Glomerular endothelial cell (primary cell): Measurements from ENCODE around the gene FAT2. TPM values are rescaled to one million over a fixed set of nuclear protein-coding genes. Genes with fewer than 3 reads are reported as not detected.
"Not testable (repeated sequence)": the region's sequence is repeated elsewhere in the genome, so short reads cannot be mapped to it uniquely, and the experiment has no call there.

Experiments used
- DNase-seq: peaks from one replicate; pipeline ENCODE4 v3.0.0-alpha.2; 2011; ENCODE audit warnings: low read depth, low spot score; ENCODE audit errors: extremely low read depth
- total RNA-seq: library from RNA; depleted of rRNA; stranded (reverse); fragments of >200 nt; gene quantifications from 2 replicates; pipeline ENCODE4 v1.2.3, GENCODE V29; 2015

FAT2 gene
- total RNA-seq, 1 donor from 2014 or later, result 0.06 TPM

GRCh38 chr5:151615431-151615830 is 24.3 kb upstream of the FAT2 start:
- no peak for DNase-seq

- no peak for DNase-seq
These were observed 23.4 kb upstream of the FAT2 start for GRCh38 chr5:151614565-151614964.

GRCh38 chr5:151612689-151613427 is 21.7 kb upstream of the FAT2 start:
- DNase-seq, result no peak

- DNase-seq, result no peak
These were observed 20.1 kb upstream of the FAT2 start for GRCh38 chr5:151611127-151611775.

GRCh38 chr5:151608522-151608921 is 17.4 kb upstream of the FAT2 start:
- no peak for DNase-seq

- no peak for DNase-seq
These were observed 16.2 kb upstream of the FAT2 start for GRCh38 chr5:151607304-151607703.

- no peak for DNase-seq
These were observed 14.4 kb upstream of the FAT2 start for GRCh38 chr5:151605559-151605958.

GRCh38 chr5:151602806-151603205 is 11.7 kb upstream of the FAT2 start:
- no peak for DNase-seq

GRCh38 chr5:151601391-151601790 is 10.3 kb upstream of the FAT2 start:
- no peak for DNase-seq

- DNase-seq, result no peak
These were observed 9.0 kb upstream of the FAT2 start for GRCh38 chr5:151600069-151600665.

- no peak for DNase-seq
These were observed 7.9 kb upstream of the FAT2 start for GRCh38 chr5:151598984-151599383.

- DNase-seq, result no peak
These were observed 7.4 kb upstream of the FAT2 start for GRCh38 chr5:151598549-151598948.

- no peak for DNase-seq
These were observed 6.6 kb upstream of the FAT2 start for GRCh38 chr5:151597749-151598148.

- no peak for DNase-seq
These were observed 5.9 kb upstream of the FAT2 start for GRCh38 chr5:151596828-151597539.

- no peak for DNase-seq
These were observed 4.3 kb upstream of the FAT2 start for GRCh38 chr5:151595411-151595826.

- no peak for DNase-seq
These were observed 1.8 kb upstream of the FAT2 start for GRCh38 chr5:151592855-151593408.

GRCh38 chr5:151589878-151590570 is 1.1 kb downstream of the FAT2 start:
- DNase-seq, result no peak

- DNase-seq, result no peak
These were observed 3.2 kb downstream of the FAT2 start for GRCh38 chr5:151587796-151588555.

GRCh38 chr5:151585970-151586369 is 5.2 kb downstream of the FAT2 start:
- no peak for DNase-seq

GRCh38 chr5:151585344-151585743 is 5.8 kb downstream of the FAT2 start:
- DNase-seq, result not testable (repeated sequence)
